WI38 (cell line): ENCODE results near the gene SMU1.
"Not testable (repeated sequence)": the region's sequence is repeated elsewhere in the genome, so short reads cannot be mapped to it uniquely, and the experiment has no call there.

Source experiments
- H3K4me3 ChIP-seq: 2 replicates; pipeline ENCODE4 v1.5.1; 2011; ENCODE audit warnings: low read depth, mild to moderate bottlenecking, control low read depth, low read length
- TF ChIP-seq, protein P1 (sequence below): IDR thresholded peaks from 2 replicates; pipeline ENCODE4 v1.5.1; 2012; ENCODE audit warnings: low read depth, mild to moderate bottlenecking, control low read depth, low read length

Gene SMU1

DNA sequence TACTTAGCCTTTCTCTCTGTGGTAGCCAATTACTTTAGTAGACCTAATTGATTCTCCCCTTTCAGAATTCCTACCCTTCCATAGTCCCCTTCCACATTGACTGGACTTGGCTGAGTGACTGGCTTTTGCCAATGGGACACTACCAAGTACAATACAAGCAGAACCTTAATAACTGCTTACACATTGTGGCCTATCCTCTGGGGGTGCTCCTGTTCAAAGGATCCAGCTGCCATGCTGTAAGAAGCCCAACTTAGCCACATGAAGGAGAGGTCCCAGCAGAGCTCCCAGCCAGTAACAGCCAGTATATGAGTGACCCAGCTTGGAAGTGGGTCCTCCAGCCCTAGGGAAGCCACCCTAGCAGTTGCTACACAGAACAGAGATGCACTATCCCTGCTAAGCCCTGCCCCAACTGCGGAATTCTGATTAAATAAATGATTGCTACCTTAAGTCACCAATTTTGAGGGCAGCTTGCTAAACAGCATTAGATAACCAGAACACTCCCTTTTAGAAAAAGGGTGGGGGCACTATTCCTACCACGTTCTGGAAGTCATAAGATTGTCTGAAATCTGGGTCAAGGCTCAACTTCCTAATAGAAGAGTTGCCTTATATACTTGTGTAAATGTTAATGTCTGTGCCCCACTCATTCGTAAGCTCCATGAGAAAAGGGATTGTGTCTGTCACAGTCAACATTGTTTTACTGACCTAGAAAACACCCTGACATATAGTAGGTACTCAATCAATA is 64.0 kb downstream of the SMU1 start:
- no peak overlapping the region for H3K4me3 ChIP-seq
- TF ChIP-seq, protein P1, sequence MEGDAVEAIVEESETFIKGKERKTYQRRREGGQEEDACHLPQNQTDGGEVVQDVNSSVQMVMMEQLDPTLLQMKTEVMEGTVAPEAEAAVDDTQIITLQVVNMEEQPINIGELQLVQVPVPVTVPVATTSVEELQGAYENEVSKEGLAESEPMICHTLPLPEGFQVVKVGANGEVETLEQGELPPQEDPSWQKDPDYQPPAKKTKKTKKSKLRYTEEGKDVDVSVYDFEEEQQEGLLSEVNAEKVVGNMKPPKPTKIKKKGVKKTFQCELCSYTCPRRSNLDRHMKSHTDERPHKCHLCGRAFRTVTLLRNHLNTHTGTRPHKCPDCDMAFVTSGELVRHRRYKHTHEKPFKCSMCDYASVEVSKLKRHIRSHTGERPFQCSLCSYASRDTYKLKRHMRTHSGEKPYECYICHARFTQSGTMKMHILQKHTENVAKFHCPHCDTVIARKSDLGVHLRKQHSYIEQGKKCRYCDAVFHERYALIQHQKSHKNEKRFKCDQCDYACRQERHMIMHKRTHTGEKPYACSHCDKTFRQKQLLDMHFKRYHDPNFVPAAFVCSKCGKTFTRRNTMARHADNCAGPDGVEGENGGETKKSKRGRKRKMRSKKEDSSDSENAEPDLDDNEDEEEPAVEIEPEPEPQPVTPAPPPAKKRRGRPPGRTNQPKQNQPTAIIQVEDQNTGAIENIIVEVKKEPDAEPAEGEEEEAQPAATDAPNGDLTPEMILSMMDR = no peak

DNA sequence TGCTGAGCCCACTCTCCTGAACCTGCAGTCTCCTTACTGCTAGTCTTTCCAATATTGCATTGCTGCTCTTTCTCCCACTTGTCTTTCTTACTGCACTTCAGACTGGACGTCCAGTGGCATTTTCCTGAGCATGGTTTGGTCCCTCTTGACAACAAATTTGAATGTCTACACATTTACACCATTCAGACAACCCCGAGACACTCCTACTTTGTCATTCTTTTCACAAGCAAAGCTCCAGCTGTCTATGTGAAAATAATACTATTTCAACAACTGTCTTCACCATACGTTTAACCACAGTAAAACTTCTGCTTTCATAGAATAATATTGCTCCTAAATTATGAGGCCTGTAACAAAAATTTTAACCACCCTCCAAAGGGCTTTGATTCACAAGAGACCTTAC is 64.6 kb downstream of the SMU1 start:
- H3K4me3 ChIP-seq = no peak overlapping the region
- TF ChIP-seq, protein P1 = no peak

DNA sequence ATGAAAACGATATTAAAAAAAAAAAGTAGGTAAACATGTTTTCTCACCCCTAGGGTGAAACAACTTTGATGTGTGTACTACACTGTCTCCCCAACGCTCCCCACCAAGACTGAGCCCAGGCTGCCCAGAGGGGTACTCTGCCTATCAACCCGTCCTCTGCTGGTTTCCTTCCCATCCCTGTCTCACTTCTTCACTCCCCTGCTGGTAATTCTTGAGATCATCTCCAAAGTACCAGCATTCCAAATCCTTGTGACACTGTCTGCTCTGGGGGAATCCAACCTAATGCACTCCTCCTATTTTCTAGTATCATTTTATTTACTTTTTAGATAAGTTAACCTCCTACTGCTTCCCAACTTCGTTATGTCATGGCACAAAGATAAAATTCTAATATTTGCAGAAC is 68.7 kb downstream of the SMU1 start:
- H3K4me3 ChIP-seq = no peak overlapping the region
- TF ChIP-seq, protein P1 = no peak

DNA sequence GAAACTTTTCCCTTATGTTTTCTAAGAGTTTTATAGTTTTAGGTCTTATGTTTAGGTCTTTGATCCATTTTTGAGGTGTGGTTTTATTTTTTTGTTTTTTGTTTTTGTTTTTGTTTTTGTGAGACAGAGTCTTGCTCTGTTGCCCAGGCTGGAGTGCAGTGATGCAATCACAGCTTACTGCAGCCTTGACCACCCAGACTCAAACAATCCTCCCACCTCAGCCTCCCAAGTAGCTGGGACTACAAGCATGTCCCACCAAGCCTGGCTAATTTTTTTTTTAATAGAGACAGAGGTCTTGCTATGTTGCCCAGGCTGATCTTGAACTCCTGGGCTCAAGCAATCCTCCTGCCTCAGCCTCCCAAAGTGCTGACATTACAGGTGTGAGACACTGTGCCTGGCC is 71.1 kb downstream of the SMU1 start:
- not testable (repeated sequence) for H3K4me3 ChIP-seq

DNA sequence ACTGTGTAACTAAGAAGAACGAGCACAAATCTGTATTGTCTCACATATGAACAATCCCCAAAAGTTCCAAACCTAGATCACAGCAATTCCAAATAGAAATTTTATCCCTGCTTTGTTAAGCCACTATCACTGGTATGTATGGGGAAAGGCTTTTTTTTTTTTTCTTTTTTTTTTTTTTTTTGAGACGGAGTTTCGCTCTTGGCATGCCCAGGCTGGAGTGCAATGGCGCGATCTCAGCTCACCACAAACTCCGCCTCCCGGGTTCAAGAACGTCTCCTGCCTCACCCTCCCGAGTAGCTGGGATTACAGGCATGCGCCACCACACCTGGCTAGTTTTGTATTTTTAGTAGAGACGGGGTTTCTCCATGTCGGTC is 75.8 kb downstream of the SMU1 start:
- peak overlapping the region; percentile 98 for H3K4me3 ChIP-seq

DNA sequence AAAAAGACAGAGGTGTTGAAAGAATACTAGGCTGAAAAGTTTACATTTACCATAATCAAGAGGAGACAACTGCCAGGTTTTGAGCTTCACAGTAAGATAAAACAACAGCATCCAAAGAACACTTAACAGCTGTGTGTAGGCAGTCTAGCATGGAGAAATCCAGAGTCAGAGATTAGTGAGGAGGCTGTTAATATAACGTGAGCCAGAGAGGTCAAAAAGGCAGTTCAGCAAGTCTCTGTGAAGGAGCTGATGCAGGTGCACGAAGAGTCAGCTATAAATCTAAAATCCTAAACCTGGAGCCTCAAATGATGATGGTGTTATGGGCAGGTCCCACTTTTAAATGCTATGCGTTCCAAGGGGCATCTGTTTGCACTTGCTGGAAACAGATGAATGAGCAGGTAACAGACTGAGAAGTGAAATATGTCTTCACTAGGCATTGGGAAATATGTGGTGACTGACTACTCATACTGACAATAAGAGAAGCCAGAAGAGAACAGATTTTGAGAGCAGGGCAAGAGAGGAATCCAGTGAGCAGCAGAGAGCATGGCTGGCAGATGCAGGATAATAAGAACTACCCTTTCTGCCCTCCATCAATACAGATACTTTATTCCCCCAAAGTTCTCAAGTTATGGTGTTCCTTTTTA is 83.8 kb downstream of the SMU1 start:
- no peak overlapping the region for H3K4me3 ChIP-seq
- TF ChIP-seq, protein P1 = no peak

DNA sequence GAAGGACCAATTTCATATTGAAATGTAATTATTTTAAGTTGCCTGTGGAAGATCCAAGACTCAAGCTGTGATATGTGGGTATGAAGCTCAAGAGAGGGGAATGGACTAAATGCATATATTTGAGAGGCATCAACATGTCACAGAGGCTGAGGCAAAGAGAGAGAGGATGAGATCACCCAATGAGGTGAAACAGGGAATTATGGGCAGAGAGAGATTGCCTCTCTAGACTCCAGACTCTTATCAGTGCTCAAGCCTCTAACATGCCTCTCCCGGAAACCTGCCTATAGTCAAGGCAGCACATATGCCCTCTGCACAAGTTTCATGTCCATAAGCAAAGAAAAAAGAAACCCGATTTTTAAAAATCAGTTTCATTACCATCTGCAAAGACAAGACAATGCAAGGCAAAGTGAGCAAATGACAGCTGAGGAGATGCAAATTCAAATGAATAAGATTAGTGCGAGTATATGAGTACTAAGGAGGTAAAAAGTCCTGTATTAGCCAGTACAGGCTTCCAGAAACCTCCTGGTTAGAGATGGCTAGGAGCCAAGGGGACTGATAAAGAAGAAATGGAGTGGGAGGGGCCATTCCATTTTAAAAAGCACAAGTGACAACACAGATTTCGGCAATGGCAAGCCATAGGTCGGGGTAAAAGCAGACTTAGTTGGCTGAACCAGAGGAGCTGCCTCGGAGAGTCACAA is 84.4 kb downstream of the SMU1 start:
- TF ChIP-seq, protein P1 = no peak
- H3K4me3 ChIP-seq = no peak overlapping the region
